Pons (tissue), 1 donor: ENCODE measurements around the gene ANXA11.
"Not testable (repeated sequence)": the region's sequence is repeated elsewhere in the genome, so short reads cannot be mapped to it uniquely, and the experiment has no call there.

Experiments
- DNase-seq: peaks from one replicate; pipeline ENCODE4 v3.0.0-alpha.2; 2016; ENCODE audit warnings: low spot score

ANXA11 gene

GRCh38 chr10:80144696-80145131 lies 60.6 kb downstream of the ANXA11 start:
- no peak for DNase-seq

- DNase-seq: no peak
Measured at GRCh38 chr10:80144067-80144695, 61.2 kb downstream of the ANXA11 start.

- no peak for DNase-seq
Measured at GRCh38 chr10:80141696-80142460, 63.5 kb downstream of the ANXA11 start.

- DNase-seq: no peak
Measured at GRCh38 chr10:80140251-80140650, 65.1 kb downstream of the ANXA11 start.

- DNase-seq: no peak
Measured at GRCh38 chr10:80139265-80139664, 66.1 kb downstream of the ANXA11 start.

GRCh38 chr10:80137920-80138319 lies 67.4 kb downstream of the ANXA11 start:
- no peak for DNase-seq

- no peak for DNase-seq
Measured at GRCh38 chr10:80137031-80137862, 68.1 kb downstream of the ANXA11 start.

- DNase-seq: no peak
Measured at GRCh38 chr10:80136134-80136571, 69.2 kb downstream of the ANXA11 start.

GRCh38 chr10:80133687-80134086 lies 71.7 kb downstream of the ANXA11 start:
- not testable (repeated sequence) for DNase-seq

GRCh38 chr10:80133206-80133605 lies 72.1 kb downstream of the ANXA11 start:
- no peak for DNase-seq

GRCh38 chr10:80132299-80133139 lies 72.8 kb downstream of the ANXA11 start, which contains the start of gene PLAC9:
TSS of gene PLAC9 (plus strand) at chr10:80132730. CDS start at chr10:80132763, 33 bp downstream.
- no peak for DNase-seq

- no peak for DNase-seq
Measured at GRCh38 chr10:80131499-80131901, 73.8 kb downstream of the ANXA11 start.

GRCh38 chr10:80126876-80127275 lies 78.5 kb downstream of the ANXA11 start:
- no peak for DNase-seq

- DNase-seq: no peak
Measured at GRCh38 chr10:80122746-80123145, 82.6 kb downstream of the ANXA11 start.

GRCh38 chr10:80122110-80122710 lies 83.1 kb downstream of the ANXA11 start:
- DNase-seq: no peak

GRCh38 chr10:80118669-80119068 lies 86.7 kb downstream of the ANXA11 start:
- DNase-seq: no peak

GRCh38 chr10:80110986-80111385 lies 94.4 kb downstream of the ANXA11 start:
- no peak for DNase-seq

- DNase-seq: no peak
Measured at GRCh38 chr10:80108576-80109239, 96.6 kb downstream of the ANXA11 start.

GRCh38 chr10:80104066-80104926 lies 101.0 kb downstream of the ANXA11 start:
- no peak for DNase-seq
